ENCODE results near the gene PLA2G15.

Gene PLA2G15

GRCh38 chr16:68275611-68276191 lies 30.5 kb downstream of the PLA2G15 start:
- DNase-seq, result no peak
- peak overlapping the region; percentile 66 to 68 for H3K27ac ChIP-seq
- no peaks in the 10 kb centered on the region for H3K9me3 ChIP-seq
- H3K4me3 ChIP-seq, result no peak overlapping the region
- peaks cover 10 to 24% (median 19%) of the 10 kb centered on the region in 3 donors for H3K36me3 ChIP-seq
- TF ChIP-seq, protein P1, sequence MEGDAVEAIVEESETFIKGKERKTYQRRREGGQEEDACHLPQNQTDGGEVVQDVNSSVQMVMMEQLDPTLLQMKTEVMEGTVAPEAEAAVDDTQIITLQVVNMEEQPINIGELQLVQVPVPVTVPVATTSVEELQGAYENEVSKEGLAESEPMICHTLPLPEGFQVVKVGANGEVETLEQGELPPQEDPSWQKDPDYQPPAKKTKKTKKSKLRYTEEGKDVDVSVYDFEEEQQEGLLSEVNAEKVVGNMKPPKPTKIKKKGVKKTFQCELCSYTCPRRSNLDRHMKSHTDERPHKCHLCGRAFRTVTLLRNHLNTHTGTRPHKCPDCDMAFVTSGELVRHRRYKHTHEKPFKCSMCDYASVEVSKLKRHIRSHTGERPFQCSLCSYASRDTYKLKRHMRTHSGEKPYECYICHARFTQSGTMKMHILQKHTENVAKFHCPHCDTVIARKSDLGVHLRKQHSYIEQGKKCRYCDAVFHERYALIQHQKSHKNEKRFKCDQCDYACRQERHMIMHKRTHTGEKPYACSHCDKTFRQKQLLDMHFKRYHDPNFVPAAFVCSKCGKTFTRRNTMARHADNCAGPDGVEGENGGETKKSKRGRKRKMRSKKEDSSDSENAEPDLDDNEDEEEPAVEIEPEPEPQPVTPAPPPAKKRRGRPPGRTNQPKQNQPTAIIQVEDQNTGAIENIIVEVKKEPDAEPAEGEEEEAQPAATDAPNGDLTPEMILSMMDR (IDR thresholded peaks at IDR 0.05), result no peak
- intact Hi-C loops (cut with DNase I; ENCODE audit: low total_unique reads), result no loop called here
- no peaks in the 10 kb centered on the region for H3K27me3 ChIP-seq
- H3K4me1 ChIP-seq, result peaks cover 0 to 29% (median 17%) of the 10 kb centered on the region in 4 donors

GRCh38 chr16:68276223-68276622 lies 31.1 kb downstream of the PLA2G15 start:
- Histone ChIP-seq H3K27me3 (no peaks in the 10 kb centered on the region), H3K27ac (peak overlapping the region; percentile 66 to 68), H3K9me3 (no peaks in the 10 kb centered on the region), H3K36me3 (peaks cover 10 to 26% (median 23%) of the 10 kb centered on the region in 3 donors), H3K4me3 (no peak overlapping the region), H3K4me1 (peaks cover 0 to 29% (median 16%) of the 10 kb centered on the region in 4 donors)
- intact Hi-C loops (cut with DNase I; ENCODE audit: low total_unique reads), result no loop called here
- TF ChIP-seq, protein P1 (IDR thresholded peaks at IDR 0.05), result no peak
- DNase-seq, result no peak

- peaks cover 0 to 25% (median 17%) of the 10 kb centered on the region in 4 donors for H3K4me1 ChIP-seq
- no peak for DNase-seq
- H3K27ac ChIP-seq, result no peak overlapping the region
- no peaks in the 10 kb centered on the region for H3K27me3 ChIP-seq
- intact Hi-C loops (cut with DNase I; ENCODE audit: low total_unique reads), result no loop called here
- TF ChIP-seq, protein P1 (IDR thresholded peaks at IDR 0.05), result no peak
- no peaks in the 10 kb centered on the region for H3K9me3 ChIP-seq
- peaks cover 6 to 24% (median 18%) of the 10 kb centered on the region in 3 donors for H3K36me3 ChIP-seq
- no peak overlapping the region for H3K4me3 ChIP-seq
These were observed 34.8 kb downstream of the PLA2G15 start for GRCh38 chr16:68279726-68280558.

DNA sequence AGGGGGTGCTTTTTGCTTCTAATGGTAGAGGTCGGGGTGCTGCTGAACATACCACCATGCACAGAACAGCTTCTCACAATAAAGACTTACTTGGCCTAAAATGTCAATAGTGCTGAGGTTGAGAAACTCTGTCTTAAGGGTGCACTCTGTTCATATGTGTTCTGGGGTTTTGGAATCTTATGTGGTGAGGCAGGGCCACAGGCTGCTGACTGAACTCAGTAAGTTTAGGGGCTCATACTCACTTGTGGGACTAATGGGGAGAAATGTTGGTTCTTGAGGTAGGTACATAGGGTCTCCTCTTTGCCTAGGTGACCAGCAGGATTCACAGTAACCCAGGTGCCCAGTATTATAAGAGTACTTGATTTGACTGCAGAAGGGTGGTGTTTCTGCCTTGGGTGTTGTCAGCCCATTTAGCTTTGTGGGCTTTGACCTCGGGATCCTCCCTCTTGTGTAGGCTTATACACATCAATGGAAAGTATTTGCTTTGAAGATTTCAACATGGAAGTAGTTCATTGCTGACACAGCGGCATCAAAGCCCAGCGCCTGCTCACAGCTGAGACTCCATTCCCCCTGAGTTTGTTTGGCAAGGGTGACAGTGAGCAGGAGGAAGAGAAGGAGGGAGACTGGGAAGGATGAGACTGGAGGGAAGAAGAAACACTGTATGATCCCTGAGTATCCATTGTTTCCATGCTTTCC lies 36.3 kb downstream of the PLA2G15 start:
- peaks cover 0 to 18% (median 4%) of the 10 kb centered on the region in 4 donors for H3K4me1 ChIP-seq

DNA sequence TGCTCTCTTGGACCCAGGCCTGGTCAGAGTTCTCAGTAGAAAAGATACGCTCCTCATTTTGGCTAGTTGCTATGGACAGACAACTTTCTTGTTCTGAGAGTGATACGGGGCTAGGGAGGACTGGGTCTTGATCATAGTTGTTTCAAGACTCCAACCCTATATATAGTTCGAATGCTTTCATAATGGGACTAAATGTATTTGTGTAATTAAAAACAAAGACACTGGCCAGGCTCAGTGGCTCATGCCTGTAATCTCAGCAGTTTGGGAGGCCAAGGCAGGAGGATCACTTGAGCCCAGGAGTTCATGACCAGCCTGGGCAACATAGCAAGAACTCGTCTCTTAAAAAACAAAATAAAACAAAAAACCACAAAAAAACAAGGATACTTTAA lies 36.9 kb downstream of the PLA2G15 start:
- intact Hi-C loops (cut with DNase I; ENCODE audit: low total_unique reads), result no loop called here
- Histone ChIP-seq H3K27me3 (no peaks in the 10 kb centered on the region), H3K27ac (no peak overlapping the region), H3K36me3 (peaks cover 6 to 21% (median 16%) of the 10 kb centered on the region in 3 donors), H3K4me3 (no peak overlapping the region), H3K4me1 (peaks cover 0 to 18% (median 2%) of the 10 kb centered on the region in 4 donors), H3K9me3 (no peaks in the 10 kb centered on the region)
- no peak for DNase-seq
- TF ChIP-seq, protein P1 (IDR thresholded peaks at IDR 0.05), result no peak

More for the DNA sequence above, 36.3 kb downstream of the PLA2G15 start:
- Histone ChIP-seq H3K27ac (no peak overlapping the region), H3K36me3 (peaks cover 6 to 21% (median 16%) of the 10 kb centered on the region in 3 donors), H3K4me3 (no peak overlapping the region), H3K9me3 (no peaks in the 10 kb centered on the region), H3K27me3 (no peaks in the 10 kb centered on the region)
- TF ChIP-seq, protein P1 (IDR thresholded peaks at IDR 0.05), result no peak
- DNase-seq, result no peak
- intact Hi-C loops (cut with DNase I; ENCODE audit: low total_unique reads), result no loop called here

All from tibial artery (tissue), 4 donors.